ENCODE data around the gene TXNDC17. TPM values are rescaled to one million over a fixed set of nuclear protein-coding genes. Genes with fewer than 3 reads are reported as not detected.

The TXNDC17 gene
- total and polyA plus RNA-seq, 2 of the 13 experiments (the other 11 are each of a cell fraction or from before 2014, with no cell fraction given): 188 to 266 TPM

GRCh38 chr17:6666077-6666521 is 25.2 kb downstream of the TXNDC17 start (continued):
- no peak for TF ChIP-seq ZBTB21 (CRISPR knock-in tag; IDR thresholded peaks at IDR 0.05)
- TF ChIP-seq BATF2 (CRISPR knock-in tag; IDR thresholded peaks at IDR 0.05): no peak
- 0 out of 2 replicates have a peak, but pooled peaks have one; percentile 48 for TF ChIP-seq THAP11 (CRISPR knock-in tag; IDR thresholded peaks at IDR 0.05)
- no peak for TF ChIP-seq ZNF234 (CRISPR knock-in tag; conservative IDR thresholded peaks at IDR 0.05)
- peak; percentile 89; the same call in 1 of the 2 replicates for TF ChIP-seq ZBTB4 (CRISPR knock-in tag; IDR thresholded peaks at IDR 0.05; ENCODE audit: borderline replicate concordance)
- TF ChIP-seq KDM5B (CRISPR knock-in tag; IDR thresholded peaks at IDR 0.05; ENCODE audit: borderline replicate concordance): peak; percentile 49; the same call in 1 of the 2 replicates
- TF ChIP-seq ZNF772 (CRISPR knock-in tag; IDR thresholded peaks at IDR 0.05): peak; percentile 63; the same call in 1 of the 2 replicates
- TF ChIP-seq RAD21 (CRISPR knock-in tag; IDR thresholded peaks at IDR 0.05): peak; percentile 95
- no peak for TF ChIP-seq ZNF18 (CRISPR knock-in tag; IDR thresholded peaks at IDR 0.05; ENCODE audit: insufficient replicate concordance)
- peak; percentile 52; the same call in 1 of the 2 replicates for TF ChIP-seq KDM2A (CRISPR knock-in tag; IDR thresholded peaks at IDR 0.05; ENCODE audit: borderline replicate concordance, low read depth)
- no peak for TF ChIP-seq ZNF280D (CRISPR knock-in tag; IDR thresholded peaks at IDR 0.05)
- peak; percentile 53 for TF ChIP-seq TEAD3 (CRISPR knock-in tag; optimal IDR thresholded peaks at IDR 0.05; ENCODE audit: borderline replicate concordance)
- 0 out of 2 replicates have a peak, but pooled peaks have one; percentile 8 for TF ChIP-seq CEBPG (CRISPR knock-in tag; IDR thresholded peaks at IDR 0.05)
- TF ChIP-seq ZNF556 (CRISPR knock-in tag; IDR thresholded peaks at IDR 0.05; ENCODE audit: borderline replicate concordance): peak; percentile 59; the same call in 1 of the 2 replicates
- no peak for TF ChIP-seq RNF219 (CRISPR knock-in tag; IDR thresholded peaks at IDR 0.05)
- no peak for TF ChIP-seq ZNF839 (CRISPR knock-in tag; IDR thresholded peaks at IDR 0.05; ENCODE audit: borderline replicate concordance)
- TF ChIP-seq SRY (CRISPR knock-in tag; IDR thresholded peaks at IDR 0.05): 0 out of 2 replicates have a peak, but pooled peaks have one; percentile 28
- peak; percentile 66 for TF ChIP-seq SMAD3 (CRISPR knock-in tag; IDR thresholded peaks at IDR 0.05)
- no peak for TF ChIP-seq LCORL (IDR thresholded peaks at IDR 0.05)
- TF ChIP-seq LCORL (CRISPR knock-in tag; IDR thresholded peaks at IDR 0.05): peak; percentile 76; the same call in 1 of the 2 replicates

Measured in HepG2 (cell line).